HG03060 (cell line): Measurements from ENCODE around the gene NEDD4L.

Source experiments
- ATAC-seq: cut with Tn5 transposase; IDR thresholded peaks from one replicate; pipeline ENCODE4 v1.9.1; 2021; ENCODE audit warnings: low read depth, moderate number of reproducible peaks; ENCODE audit not compliant: unreplicated experiment

Gene NEDD4L

DNA sequence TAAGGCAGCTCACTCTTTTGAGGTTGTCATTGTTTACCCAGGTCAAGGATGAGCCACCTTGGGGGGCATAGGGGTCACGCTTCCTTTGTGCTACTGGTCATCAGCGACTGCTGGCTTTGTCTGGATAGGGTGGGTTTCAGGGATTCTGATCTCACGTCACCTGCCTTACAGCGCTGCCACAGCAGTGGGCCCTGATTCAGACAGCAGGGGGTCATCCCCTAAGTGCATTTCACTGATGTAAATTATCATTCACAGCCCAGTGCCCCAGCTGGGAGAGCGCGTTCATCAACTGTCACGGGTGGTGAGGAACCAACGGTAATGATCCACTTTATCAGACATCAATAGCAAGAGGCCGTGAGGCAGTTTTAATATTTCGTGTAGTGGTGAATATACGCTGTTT lies 291.2 kb downstream of the NEDD4L start:
- ATAC-seq: no peak

DNA sequence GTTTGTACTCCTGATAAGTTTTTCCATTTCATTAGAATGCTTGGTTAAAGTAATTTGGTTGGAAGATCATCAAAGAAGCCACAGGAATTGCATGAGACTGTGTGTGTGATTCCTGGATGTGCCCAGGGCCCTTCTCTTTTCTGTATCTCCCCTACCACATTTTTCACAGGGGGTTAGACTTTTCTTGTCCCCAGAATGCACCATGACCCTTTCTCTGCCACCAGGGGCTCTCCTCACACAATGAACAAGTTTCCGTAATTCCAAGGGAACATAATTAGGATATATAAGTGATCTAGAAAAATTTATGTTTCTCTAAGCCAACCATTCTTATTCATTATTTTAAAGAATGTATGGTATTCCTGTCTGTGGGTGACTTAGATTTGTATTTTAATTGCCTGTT lies 291.8 kb downstream of the NEDD4L start:
- no peak for ATAC-seq

DNA sequence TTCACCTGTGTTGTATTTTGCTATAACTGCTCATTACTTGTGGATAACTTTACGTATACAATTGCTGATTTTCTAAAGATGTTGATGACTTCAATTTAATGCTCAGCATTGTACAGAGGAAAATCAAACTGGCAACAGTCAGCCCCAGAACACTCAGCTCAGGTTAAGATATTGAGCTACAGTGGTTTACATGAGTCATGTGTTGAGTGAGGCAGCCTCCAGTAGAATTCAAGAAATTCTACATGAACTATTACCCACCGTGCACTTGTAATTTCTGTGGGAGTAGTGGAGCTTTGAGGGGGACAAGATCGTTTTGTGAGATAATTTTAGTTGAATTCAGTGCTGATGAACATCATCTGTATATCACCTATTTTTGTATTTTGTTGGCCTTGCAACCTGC lies 292.6 kb downstream of the NEDD4L start:
- no peak for ATAC-seq

DNA sequence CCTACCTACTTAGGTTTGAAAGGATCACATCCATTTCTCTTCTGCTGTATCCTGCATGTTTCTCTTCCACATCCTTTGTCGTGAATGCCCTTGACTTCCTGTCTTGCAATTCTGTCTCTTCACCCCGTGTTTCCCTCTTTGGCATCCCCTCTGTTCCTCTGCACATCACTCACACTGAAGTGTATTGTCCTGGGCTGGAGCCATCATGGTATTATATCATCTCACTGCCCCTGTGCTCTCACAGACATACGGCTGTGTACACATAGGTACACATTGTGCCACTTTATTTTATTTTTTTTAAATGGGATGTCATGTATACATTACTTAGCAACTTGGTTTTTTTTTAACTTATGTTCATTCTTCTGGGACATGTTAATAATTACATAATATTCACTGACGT lies 293.3 kb downstream of the NEDD4L start:
- ATAC-seq: no peak

DNA sequence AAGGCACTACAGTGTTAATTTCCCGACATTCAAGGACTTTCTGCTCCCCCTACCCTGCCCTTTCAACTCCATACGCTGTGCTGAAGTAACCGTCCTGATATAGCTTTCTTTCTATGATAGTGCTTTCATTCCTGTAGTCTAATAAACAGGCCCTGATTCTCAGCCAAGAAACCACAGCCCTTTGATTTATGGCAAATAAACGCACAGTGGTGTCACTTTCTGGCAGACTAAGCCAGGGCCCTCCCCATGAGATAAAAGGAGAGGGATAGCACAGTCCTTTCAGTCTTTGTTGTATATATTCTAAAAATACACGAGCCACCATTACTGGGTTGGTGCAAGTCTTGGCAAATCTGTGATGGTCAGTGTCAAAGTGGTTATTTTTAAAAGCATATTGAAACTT lies 293.7 kb downstream of the NEDD4L start:
- no peak for ATAC-seq

DNA sequence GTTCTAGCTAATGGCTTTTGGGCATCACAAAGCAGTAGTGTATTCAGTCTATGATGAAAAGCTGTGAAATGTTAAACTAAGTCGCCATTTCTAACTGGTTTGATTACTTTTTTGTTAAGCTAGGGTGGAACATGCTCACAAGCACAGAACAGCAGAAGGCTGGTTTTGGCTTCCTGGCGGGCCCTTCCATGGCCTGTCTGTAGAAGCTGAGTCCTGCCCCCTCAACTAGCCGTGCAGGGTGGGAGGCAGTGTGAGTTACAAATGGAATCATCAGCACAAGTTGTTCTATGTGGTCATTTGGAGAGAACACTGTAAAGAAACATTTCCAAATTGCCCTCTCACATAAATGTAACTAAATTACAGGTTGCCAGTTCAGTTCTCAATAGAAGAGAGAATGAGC lies 294.1 kb downstream of the NEDD4L start:
- no peak for ATAC-seq

DNA sequence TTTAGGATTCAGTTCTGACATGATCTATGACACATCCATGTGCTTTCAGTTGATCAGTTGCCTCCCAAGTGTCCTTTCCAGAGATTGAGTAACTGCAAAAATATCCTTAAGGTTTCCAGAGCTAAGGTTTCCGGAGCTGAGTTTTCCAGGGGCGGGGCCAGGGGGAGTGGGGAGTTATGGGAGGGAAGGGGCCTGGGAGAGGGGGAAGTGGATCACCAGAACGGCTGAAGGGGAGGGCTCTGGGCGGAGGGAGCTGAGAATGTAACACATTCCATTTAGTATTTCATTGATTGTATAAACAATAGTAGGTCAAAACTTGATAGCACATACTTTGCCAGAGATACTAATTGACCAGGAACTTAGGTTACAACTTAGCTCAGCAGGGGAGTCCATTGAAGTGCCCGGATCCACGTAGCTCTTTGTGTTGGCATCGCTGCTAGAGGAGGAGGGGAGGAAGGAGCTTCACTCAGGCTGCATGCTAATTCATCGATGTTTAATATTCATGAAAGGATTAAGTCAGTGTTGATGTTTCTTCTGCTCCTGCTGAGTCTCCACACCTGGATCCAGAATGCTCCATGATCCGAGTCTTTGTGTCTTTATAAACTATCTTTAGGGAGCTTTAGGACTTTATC lies 295.1 kb downstream of the NEDD4L start:
- no peak for ATAC-seq

DNA sequence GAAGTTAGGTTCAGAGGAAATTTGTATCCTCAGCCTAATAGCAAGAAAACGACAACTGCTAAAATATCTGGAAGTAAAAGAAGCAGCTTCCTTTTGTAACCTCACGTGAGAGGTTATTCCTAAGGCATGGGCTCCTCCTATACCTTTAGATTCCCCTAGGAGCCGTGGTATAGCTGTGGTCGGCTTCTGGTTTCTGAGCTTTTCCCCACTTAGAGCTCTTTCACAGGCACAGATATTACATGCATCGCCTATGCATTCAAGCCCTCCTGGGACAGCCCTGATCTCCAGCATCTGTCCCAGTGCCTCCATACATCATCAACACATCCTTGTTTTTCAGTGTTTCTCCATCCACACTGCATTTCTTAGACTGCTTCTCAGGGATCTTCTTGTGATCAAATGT lies 295.9 kb downstream of the NEDD4L start:
- ATAC-seq: no peak

DNA sequence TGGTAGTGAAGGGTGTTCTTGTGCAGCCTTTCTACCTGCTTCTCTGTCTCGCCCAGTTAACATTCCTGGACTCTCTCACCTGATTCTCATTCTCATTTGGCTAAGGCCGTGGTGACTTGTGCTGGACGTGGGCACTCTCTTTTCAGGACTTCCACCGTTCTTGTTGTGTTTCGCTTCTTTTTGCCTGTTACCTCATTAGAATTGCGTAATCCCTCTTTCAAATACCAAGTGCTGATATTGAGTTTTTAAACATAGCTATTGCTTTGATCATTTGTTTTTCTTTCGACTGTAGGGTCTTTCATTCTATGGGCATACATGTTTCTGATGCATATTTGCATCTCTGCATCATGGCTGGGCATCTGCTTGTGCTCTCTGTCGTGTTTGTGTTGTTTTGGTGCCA lies 297.9 kb downstream of the NEDD4L start:
- ATAC-seq: no peak

DNA sequence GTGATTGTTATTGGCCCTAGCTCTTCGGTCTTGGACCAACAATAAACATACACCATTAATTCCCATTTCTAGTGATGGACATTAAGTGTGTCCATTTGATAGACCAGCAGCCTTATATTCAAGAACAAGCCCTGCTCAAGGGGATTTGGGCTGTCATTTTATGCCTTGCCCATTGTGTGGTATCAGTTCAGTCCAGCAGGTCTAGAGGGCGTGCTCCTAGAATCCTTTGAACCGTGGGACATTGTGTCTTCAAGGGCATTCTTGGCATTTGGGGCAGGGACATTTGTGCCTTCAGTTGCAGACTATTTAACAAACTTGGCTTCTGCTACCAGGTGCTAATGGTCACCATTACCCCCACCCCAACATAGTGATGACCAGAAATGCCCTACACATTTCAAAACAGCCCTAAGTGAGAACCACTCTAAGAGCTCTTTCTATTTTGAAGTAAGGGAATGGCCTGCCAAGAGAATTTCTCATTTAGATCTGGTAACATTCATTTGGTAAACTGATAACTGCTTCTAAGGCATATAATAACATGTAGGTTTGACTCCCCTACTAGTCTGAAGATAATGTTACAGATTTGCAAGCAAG lies 300.1 kb downstream of the NEDD4L start:
- no peak for ATAC-seq

DNA sequence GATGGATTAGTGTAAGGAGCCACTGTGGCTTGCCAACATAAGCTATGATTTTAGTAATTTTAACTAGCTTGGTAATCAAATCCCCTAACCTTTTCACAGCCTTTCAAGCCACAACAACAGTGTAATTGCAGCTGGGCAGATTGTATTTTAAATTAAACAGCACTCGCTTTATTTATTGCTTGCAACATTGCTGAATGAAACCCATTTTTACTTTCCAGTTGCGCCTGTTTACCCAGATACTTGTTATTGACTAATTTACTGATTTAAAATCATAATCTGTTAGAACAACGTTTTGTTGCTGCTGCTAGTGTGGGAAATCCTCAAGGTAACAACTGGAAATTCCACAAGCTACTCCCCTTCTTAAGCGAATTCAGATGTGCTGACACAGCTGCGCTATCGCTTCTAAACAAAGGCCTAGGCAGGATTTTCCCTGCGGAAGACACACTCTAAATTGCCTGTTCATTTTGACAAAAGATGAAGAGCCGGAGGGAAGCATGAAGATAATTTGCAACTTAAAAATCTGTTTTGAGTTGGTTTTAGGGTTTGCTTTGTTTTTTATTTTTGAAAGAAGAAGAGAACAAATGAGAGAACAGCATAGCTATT lies 300.9 kb downstream of the NEDD4L start:
- no peak for ATAC-seq

DNA sequence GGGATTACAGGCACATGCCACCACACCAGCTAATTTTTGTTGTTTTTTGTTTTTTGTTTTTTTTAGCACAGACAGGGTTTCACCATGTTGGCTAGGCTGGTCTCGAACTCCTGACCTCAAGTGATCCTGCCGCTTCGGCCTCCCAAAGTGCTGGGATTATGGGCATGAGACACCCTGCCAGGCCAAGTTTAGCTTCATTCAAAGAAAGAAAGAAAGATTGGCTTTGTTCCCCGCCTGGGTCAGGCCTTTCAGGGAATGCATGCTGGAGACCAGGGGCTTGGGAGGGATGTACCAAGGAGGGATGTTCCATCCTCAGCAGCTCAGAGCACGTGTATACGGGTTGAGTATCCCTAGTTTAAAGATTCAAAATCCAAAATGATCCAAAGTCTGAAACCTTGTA lies 301.8 kb downstream of the NEDD4L start:
- ATAC-seq: no peak

DNA sequence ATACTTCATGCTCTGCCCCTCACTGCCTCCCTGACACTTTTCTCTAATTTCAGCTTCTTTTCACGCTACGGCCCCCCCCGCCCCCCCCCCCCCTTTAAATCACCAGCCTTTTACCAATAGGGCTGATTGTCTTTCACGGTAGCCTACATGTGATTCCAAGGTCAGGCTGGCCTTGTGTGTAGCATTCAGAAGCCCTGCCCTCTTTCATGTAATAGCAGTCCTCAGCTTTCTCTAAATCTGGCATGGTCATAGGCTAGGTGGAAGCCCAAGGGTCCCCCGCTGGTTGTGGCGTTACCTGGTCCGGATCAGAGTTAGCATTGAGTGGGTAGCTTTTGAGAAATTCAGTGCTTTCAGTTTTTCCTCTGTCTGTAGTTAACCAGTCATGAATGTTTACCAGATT lies 303.1 kb downstream of the NEDD4L start:
- no peak for ATAC-seq

DNA sequence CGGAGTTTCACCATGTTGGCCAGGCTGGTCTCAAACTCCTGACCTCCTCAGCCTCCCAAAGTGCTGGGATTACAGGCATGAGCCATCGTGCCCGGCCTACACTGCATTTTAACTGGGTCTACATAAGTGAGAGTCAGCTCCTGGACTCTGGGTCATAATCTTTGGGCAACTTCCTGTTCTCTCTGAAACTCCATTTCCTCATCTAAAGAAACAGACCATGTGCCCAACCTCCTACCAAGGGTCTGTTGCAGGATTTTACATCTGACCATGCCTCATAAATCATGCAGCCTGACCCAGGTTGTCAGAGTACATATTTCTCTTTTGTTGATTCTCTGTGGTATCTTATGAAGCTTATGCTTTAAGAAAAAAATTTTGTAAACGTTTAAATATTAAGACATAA lies 304.5 kb downstream of the NEDD4L start:
- ATAC-seq: no peak

DNA sequence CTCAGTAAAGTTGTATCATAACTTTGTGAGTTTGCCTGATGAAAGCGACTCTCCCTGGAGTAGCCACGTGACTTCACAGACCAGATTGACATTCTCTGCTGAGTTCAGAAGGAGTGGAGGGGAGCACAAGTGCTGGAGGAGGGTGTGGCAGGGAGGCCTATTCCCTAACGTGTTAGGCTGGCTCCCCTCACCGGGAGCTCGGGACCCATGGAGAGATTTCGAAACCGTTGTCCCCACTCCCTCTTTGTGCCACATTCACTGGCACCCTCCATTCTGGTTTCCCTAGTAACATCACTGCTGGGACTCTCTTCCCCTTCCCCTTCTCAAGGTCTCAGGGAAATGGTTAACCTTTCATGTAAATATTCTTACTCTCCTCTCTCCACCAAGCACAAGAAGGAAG lies 304.9 kb downstream of the NEDD4L start:
- ATAC-seq: no peak

DNA sequence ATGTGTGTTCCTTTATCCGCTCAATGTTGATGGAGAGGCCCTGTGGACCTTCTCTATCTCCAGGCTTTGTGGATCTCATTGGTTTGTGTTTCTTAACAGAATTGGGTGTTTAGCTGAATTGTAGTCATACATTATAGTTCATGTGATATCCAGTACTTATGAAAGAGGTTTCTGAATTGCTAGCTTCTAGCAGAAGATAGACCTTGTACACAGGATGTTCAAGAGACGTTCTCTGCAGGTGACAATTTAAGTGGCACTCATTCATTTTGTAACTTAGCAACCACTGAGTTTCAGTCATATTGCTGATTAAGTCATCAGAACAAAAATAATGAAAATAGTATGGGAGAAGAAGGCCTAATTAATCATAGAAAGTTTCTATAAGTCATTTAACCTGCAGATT lies 305.6 kb downstream of the NEDD4L start:
- ATAC-seq: no peak

DNA sequence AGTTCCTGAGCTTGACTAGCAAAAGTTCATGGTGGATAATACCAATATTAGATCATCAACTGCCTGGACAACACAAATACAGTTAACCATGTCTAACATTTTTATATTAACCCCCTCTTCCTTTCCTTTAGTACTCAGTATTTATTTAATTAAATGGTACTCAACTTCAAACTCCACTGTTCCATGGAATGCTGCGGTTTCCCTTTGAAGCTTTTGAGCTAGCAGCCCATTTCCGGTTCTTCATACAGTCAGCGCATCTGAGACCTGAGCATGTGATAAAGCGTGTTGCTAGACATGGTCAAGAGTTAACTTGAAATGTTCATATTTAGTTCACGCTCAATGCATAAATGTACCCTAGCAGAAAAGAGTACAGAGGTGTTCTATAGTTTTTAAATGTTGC lies 306.5 kb downstream of the NEDD4L start:
- no peak for ATAC-seq

DNA sequence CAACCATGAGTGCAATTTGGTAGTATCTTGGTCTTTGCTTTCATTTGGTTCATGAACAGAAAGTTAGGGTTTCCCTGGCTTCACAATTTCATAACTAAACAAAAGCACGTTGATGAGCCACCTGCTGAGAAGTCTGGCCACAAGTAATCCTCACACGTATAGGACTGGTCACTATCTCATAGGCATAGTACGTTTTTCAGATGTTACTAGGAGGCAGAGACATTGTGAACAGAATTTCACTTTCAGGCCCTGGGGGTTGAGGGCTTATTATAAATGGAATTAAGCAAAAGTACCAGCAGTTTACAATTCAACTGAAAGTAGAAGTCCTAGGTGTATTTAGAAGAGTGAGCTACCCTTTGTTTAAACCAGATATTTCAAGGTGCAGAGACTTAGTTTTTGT lies 307.8 kb downstream of the NEDD4L start:
- no peak for ATAC-seq

DNA sequence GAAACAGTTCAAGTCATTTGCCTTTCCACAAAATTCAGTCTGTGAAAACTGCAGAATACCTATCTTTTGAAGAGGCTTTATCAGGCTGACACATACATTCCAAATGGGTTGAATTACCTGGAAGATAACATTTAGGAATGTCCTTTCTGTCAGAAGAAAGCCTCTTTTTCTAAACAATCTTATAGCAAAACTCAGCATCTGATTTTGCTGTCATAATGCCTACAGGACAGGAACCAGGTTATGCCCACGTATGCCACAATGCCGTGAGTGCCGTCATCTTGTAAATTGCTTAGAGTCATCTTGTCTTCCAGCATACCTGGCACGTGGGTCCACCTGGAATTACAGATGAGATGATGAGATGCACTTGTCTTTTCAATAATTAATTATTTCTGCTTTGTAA lies 309.6 kb downstream of the NEDD4L start:
- ATAC-seq: no peak

DNA sequence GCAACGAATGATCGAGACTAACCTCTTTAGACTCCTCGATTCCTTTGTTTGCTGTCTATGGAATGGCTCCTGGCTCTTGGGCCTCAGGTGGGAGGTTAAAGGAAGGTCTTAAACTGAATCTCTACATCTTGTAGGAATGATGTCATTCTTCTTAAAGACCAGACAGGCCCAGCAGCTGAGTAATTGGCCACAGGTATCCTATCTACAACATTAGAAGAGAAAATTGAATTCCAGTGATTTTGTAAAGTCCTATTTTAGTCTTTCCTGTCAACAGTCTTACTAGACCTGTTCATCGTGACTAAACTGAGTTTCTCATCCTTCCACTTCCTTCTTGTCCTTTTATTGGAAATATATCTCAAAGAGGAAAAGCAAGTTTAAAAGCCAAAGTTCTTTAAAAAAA lies 310.0 kb downstream of the NEDD4L start:
- ATAC-seq: no peak

DNA sequence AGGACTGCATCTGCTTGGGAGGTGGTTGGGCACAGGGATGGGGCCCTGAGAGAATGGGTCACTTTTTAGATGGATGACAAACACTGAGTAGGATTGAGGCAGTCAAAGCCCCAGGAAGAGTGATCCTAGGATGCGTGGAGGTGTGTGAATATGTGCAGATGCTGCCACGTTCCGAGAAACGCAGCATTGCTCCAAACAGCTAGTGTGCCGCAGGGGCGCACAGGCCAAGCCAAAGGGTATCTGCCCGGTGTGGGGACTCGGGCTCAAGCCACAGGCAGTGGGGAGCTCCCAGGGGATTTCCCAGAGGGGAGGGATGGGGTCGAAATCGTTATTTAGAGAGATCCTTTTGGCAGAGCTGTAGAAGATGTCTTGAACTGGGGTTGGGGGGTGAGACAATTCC lies 310.8 kb downstream of the NEDD4L start:
- ATAC-seq: no peak

DNA sequence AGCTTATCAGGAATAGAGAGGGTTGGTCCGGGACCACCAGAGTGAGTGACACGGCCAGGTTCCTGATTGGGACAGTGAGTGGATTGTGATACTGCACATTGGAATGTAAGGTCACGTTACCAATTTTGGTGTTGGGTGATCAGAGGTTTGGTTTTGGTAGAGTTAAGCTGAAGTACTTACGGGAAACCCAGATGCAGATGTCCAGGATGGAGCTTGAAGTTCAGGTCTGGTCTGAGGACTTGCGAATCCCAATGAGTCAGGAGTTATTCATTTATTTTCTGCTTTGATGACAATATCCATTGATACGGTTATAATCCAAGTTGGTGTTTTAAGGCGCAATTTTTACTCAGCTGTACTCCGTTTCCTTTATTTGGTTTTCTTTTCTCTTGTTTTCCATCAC lies 311.2 kb downstream of the NEDD4L start:
- no peak for ATAC-seq
